ENCODE data around the gene CRAMP1. TPM values are rescaled to one million over a fixed set of nuclear protein-coding genes. Genes with fewer than 3 reads are reported as not detected.
"Not testable (repeated sequence)": the region's sequence is repeated elsewhere in the genome, so short reads cannot be mapped to it uniquely, and the experiment has no call there.

The CRAMP1 gene
- total RNA-seq, 1 donor from 2014 or later = 10.7 TPM

- no peak for DNase-seq (ENCODE audit: low read depth)
- Histone ChIP-seq H3K36me3 (ENCODE audit: control insufficient read depth, insufficient read depth, low read length) (no peaks in the 10 kb centered on the region), H3K4me3 (ENCODE audit: low read depth, low read length) (no peak overlapping the region), H3K27me3 (ENCODE audit: control insufficient read depth, insufficient read depth, low read length) (no peaks in the 10 kb centered on the region)
- no peak for TF ChIP-seq CTCF (IDR thresholded peaks at IDR 0.05; ENCODE audit: insufficient read depth, low read length, poor library complexity, severe bottlenecking)
These were observed 101.2 kb downstream of the CRAMP1 start for GRCh38 chr16:1713331-1713730.

GRCh38 chr16:1713933-1714332 is 101.8 kb downstream of the CRAMP1 start:
- TF ChIP-seq CTCF (IDR thresholded peaks at IDR 0.05; ENCODE audit: insufficient read depth, low read length, poor library complexity, severe bottlenecking) = no peak
- Histone ChIP-seq H3K36me3 (ENCODE audit: control insufficient read depth, insufficient read depth, low read length) (no peaks in the 10 kb centered on the region), H3K4me3 (ENCODE audit: low read depth, low read length) (no peak overlapping the region), H3K27me3 (ENCODE audit: control insufficient read depth, insufficient read depth, low read length) (no peaks in the 10 kb centered on the region)
- no peak for DNase-seq (ENCODE audit: low read depth)

- H3K36me3 ChIP-seq (ENCODE audit: control insufficient read depth, insufficient read depth, low read length) = no peaks in the 10 kb centered on the region
- DNase-seq (ENCODE audit: low read depth) = no peak
- no peak overlapping the region for H3K4me3 ChIP-seq (ENCODE audit: low read depth, low read length)
- H3K27me3 ChIP-seq (ENCODE audit: control insufficient read depth, insufficient read depth, low read length) = no peaks in the 10 kb centered on the region
- TF ChIP-seq CTCF (IDR thresholded peaks at IDR 0.05; ENCODE audit: insufficient read depth, low read length, poor library complexity, severe bottlenecking) = no peak
These were observed 103.1 kb downstream of the CRAMP1 start for GRCh38 chr16:1715220-1715619.

GRCh38 chr16:1718236-1718635 is 106.1 kb downstream of the CRAMP1 start:
- H3K36me3 ChIP-seq (ENCODE audit: control insufficient read depth, insufficient read depth, low read length); DNase-seq (ENCODE audit: low read depth); H3K27me3 ChIP-seq (ENCODE audit: control insufficient read depth, insufficient read depth, low read length); H3K4me3 ChIP-seq (ENCODE audit: low read depth, low read length): not testable (repeated sequence)

GRCh38 chr16:1719559-1720229 is 107.5 kb downstream of the CRAMP1 start:
- H3K36me3 ChIP-seq (ENCODE audit: control insufficient read depth, insufficient read depth, low read length); H3K27me3 ChIP-seq (ENCODE audit: control insufficient read depth, insufficient read depth, low read length); H3K4me3 ChIP-seq (ENCODE audit: low read depth, low read length); DNase-seq (ENCODE audit: low read depth): not testable (repeated sequence)

- DNase-seq (ENCODE audit: low read depth) = no peak
- no peak for TF ChIP-seq CTCF (IDR thresholded peaks at IDR 0.05; ENCODE audit: insufficient read depth, low read length, poor library complexity, severe bottlenecking)
- Histone ChIP-seq H3K36me3 (ENCODE audit: control insufficient read depth, insufficient read depth, low read length) (no peaks in the 10 kb centered on the region), H3K27me3 (ENCODE audit: control insufficient read depth, insufficient read depth, low read length) (no peaks in the 10 kb centered on the region), H3K4me3 (ENCODE audit: low read depth, low read length) (no peak overlapping the region)
These were observed 109.2 kb downstream of the CRAMP1 start for GRCh38 chr16:1721372-1721771.

- no peak for DNase-seq (ENCODE audit: low read depth)
These were observed 111.4 kb downstream of the CRAMP1 start for GRCh38 chr16:1723450-1724147.

More at GRCh38 chr16:1723450-1724147, 111.4 kb downstream of the CRAMP1 start:
- Histone ChIP-seq H3K27me3 (ENCODE audit: control insufficient read depth, insufficient read depth, low read length) (no peaks in the 10 kb centered on the region), H3K36me3 (ENCODE audit: control insufficient read depth, insufficient read depth, low read length) (no peaks in the 10 kb centered on the region), H3K4me3 (ENCODE audit: low read depth, low read length) (no peak overlapping the region)
- peak; percentile 80 for TF ChIP-seq CTCF (IDR thresholded peaks at IDR 0.05; ENCODE audit: insufficient read depth, low read length, poor library complexity, severe bottlenecking)

Data from kidney epithelial cell (primary cell).